K562 (cell line): Measurements from ENCODE around the gene CEBPA. TPM values are rescaled to one million over a fixed set of nuclear protein-coding genes. Genes with fewer than 3 reads are reported as not detected.

Experiments used
- ATAC-seq: fragments of 200-7000 bp; cut with Tn5 transposase; 3 replicates; pipeline ENCODE4 v1.9.1; 2020; ENCODE audit warnings: moderate library complexity
- BruUV-seq: library from RNA; stranded (reverse); fragments of 400-500 nt; replicated peaks from 2 replicates; lab custom pipeline; 2021; lab: Mats Ljungman, UMichigan
- CTCF ChIA-PET: fragments of 300-600 bp; formaldehyde crosslinking; extraction: SDS; loops from one replicate; lab custom pipeline; 2021; ENCODE audit warnings: low intra/inter-chr PET ratio; lab: Yijun Ruan, JAX
- POLR2A ChIA-PET: fragments of 300-600, 350-650 bp; sonication (Branson Sonifier 250); formaldehyde crosslinking; extraction: SDS; loops from one replicate; lab custom pipeline; 2021; ENCODE audit warnings: antibody characterized with exemption, inconsistent platforms; lab: Yijun Ruan, JAX
- DNase-seq, 4 experiments: peaks; one replicate each; pipeline versions ENCODE4 v3.0.0 to v3.0.0-alpha.2; 2011 to 2018; ENCODE audit warnings: low spot score in 3 of 4, mixed read lengths in 3 of 4; ENCODE audit errors: extremely low read depth in 1 of 4
- FAIRE-seq: peaks from 2 replicates; lab custom pipeline; 2011; peaks lifted over from hg19 to GRCh38; lab: Jason Lieb, UNC
- H2AFZ ChIP-seq: 2 replicates; pipeline ENCODE4 v1.6.0; 2011; ENCODE audit warnings: low read depth, low read length, control low read depth, inconsistent platforms
- H3K27ac ChIP-seq: fragments of 200-600 bp; 3 replicates; pipeline ENCODE4 v1.8.0; 2011; ENCODE audit warnings: low read depth, mild to moderate bottlenecking, control low read depth, inconsistent platforms, low read length, moderate library complexity, mixed read lengths; ENCODE audit errors: extremely low read depth
- H3K27me3 ChIP-seq, 2 experiments: fragments of 300-600 bp in 1 of 2; 2 replicates in 1 of 2; 3 replicates in 1 of 2; pipeline versions ENCODE4 v1.6.0 to v1.8.0; 2011; ENCODE audit warnings: inconsistent platforms in 2 of 2, low read length in 2 of 2, mild to moderate bottlenecking in 1 of 2, mixed read lengths in 1 of 2, moderate library complexity in 1 of 2; ENCODE audit not compliant: control insufficient read depth in 2 of 2, insufficient read depth in 2 of 2
- H3K36me3 ChIP-seq: fragments of 300-600 bp; 3 replicates; pipeline ENCODE4 v1.8.0; 2011; ENCODE audit warnings: mild to moderate bottlenecking, low read length, inconsistent platforms; ENCODE audit not compliant: control insufficient read depth, insufficient read depth
- H3K4me1 ChIP-seq, 2 experiments: fragments of 200-600 bp in 1 of 2; replicated peaks in 1 of 2; 2 replicates in 1 of 2; 3 replicates in 1 of 2; pipeline versions ENCODE4 v1.5.1 to v1.8.0; 2011; ENCODE audit warnings: inconsistent platforms in 2 of 2, low read length in 2 of 2, mild to moderate bottlenecking in 1 of 2, mixed read lengths in 1 of 2, moderate library complexity in 1 of 2; ENCODE audit not compliant: control insufficient read depth in 2 of 2, insufficient read depth in 2 of 2
- H3K4me2 ChIP-seq: 2 replicates; pipeline ENCODE4 v1.6.1; 2011; ENCODE audit warnings: low read length, control low read depth, inconsistent platforms, mixed read lengths; ENCODE audit not compliant: insufficient read depth
- H3K4me3 ChIP-seq: fragments of 200-600 bp; sonication (generic), shearing (Covaris generic); 2 replicates; pipeline ENCODE4 v1.5.1; 2016; ENCODE audit warnings: control low read depth, inconsistent platforms
- H3K79me2 ChIP-seq: fragments of 200-600 bp; 3 replicates; pipeline ENCODE4 v1.8.0; 2011; ENCODE audit warnings: low read length, inconsistent platforms; ENCODE audit not compliant: control insufficient read depth, insufficient read depth
- H3K9ac ChIP-seq, 2 experiments: 2 replicates each; pipeline versions ENCODE4 v1.6.0 to v1.6.1; 2011; ENCODE audit warnings: low read depth in 2 of 2, low read length in 2 of 2, control low read depth in 1 of 2, inconsistent platforms in 1 of 2, mild to moderate bottlenecking in 1 of 2, mixed read lengths in 1 of 2; ENCODE audit not compliant: insufficient read depth in 1 of 2
- H3K9me1 ChIP-seq: one replicate; pipeline ENCODE4 v1.6.0; 2011; ENCODE audit warnings: inconsistent platforms, mild to moderate bottlenecking, low read length, moderate library complexity; ENCODE audit not compliant: control insufficient read depth, insufficient read depth
- H3K9me3 ChIP-seq: replicated peaks from 2 replicates; pipeline ENCODE4 v1.5.1; 2011; ENCODE audit warnings: low read depth, low read length, inconsistent platforms; ENCODE audit not compliant: control insufficient read depth, insufficient read depth
- H4K20me1 ChIP-seq: replicated peaks from 2 replicates; pipeline ENCODE4 v1.6.1; 2011; ENCODE audit warnings: low read length, inconsistent platforms, mixed read lengths; ENCODE audit not compliant: control insufficient read depth, insufficient read depth
- CHD1 ChIP-seq: fragments of 200-600 bp; sonication (generic); IDR thresholded peaks from one replicate; pipeline ENCODE4 v1.6.1; 2012; ENCODE audit warnings: mild to moderate bottlenecking, moderate library complexity, low read length, inconsistent platforms
- COPS2 ChIP-seq: fragments of 450-650 bp; conservative IDR thresholded peaks from 2 replicates; pipeline ENCODE4 v1.6.1; 2016; ENCODE audit warnings: mild to moderate bottlenecking, moderate library complexity
- DDX20 ChIP-seq: fragments of 450-650 bp; IDR thresholded peaks from 2 replicates; pipeline ENCODE4 v1.6.1; 2016; ENCODE audit warnings: missing genetic modification characterization, low read depth, mild to moderate bottlenecking, missing compliant biosample characterization, moderate library complexity
- ELK1 ChIP-seq: sonication (generic); formaldehyde crosslinking; IDR thresholded peaks from 2 replicates; pipeline ENCODE4 v1.8.1; 2022; ENCODE audit warnings: missing genetic modification reagents
- GTF2F1 ChIP-seq: IDR thresholded peaks from 2 replicates; pipeline ENCODE4 v1.6.1; 2011; ENCODE audit warnings: low read depth, low read length, improper control_type of control experiment
- MCM2 ChIP-seq: fragments of 450-650 bp; IDR thresholded peaks from 2 replicates; pipeline ENCODE4 v1.6.1; 2017; ENCODE audit warnings: low read depth, mild to moderate bottlenecking
- MLX ChIP-seq, 2 experiments: fragments of 450-650 bp in 1 of 2; sonication (generic) in 1 of 2; formaldehyde crosslinking; conservative IDR thresholded peaks; 2 replicates each; pipeline versions ENCODE4 v1.4.0 to v1.8.1; 2020 to 2022; ENCODE audit warnings: mild to moderate bottlenecking in 1 of 2, missing genetic modification reagents in 1 of 2
- NCOA1 ChIP-seq: fragments of 450-650 bp; IDR thresholded peaks from 2 replicates; pipeline ENCODE4 v1.6.1; 2016; ENCODE audit warnings: low read depth
- NCOA4 ChIP-seq: fragments of 450-650 bp; IDR thresholded peaks from 2 replicates; pipeline ENCODE4 v1.6.1; 2018; ENCODE audit warnings: mild to moderate bottlenecking; ENCODE audit not compliant: partially characterized antibody
- PHTF2 ChIP-seq: fragments of 250-450 bp; sonication (Bioruptor Pico); IDR thresholded peaks from 2 replicates; pipeline ENCODE4 v1.5.0; 2021; ENCODE audit warnings: mild to moderate bottlenecking
- SIX5 ChIP-seq, 2 experiments: IDR thresholded peaks; 2 replicates each; pipeline ENCODE4 v1.6.1; 2011; ENCODE audit warnings: low read length in 2 of 2, borderline replicate concordance in 1 of 2, low read depth in 1 of 2, mild to moderate bottlenecking in 1 of 2, moderate library complexity in 1 of 2; ENCODE audit not compliant: insufficient read depth in 1 of 2
- SMAD3 ChIP-seq: fragments of 450-650 bp; formaldehyde crosslinking; conservative IDR thresholded peaks from 2 replicates; pipeline ENCODE4 v1.4.0; 2020; ENCODE audit warnings: mild to moderate bottlenecking
- TEAD1 ChIP-seq, 2 experiments: fragments of 450-650 bp in 1 of 2; sonication (generic) in 1 of 2; formaldehyde crosslinking; IDR thresholded peaks; 2 replicates each; pipeline versions ENCODE4 v1.4.0 to v1.8.0; 2020 to 2022; ENCODE audit warnings: mild to moderate bottlenecking in 2 of 2, missing genetic modification reagents in 1 of 2
- TFE3 ChIP-seq: fragments of 450-650 bp; formaldehyde crosslinking; IDR thresholded peaks from 2 replicates; pipeline ENCODE4 v1.4.0; 2020; ENCODE audit warnings: mild to moderate bottlenecking, mixed read lengths
- TRIM28 ChIP-seq: fragments of 450-650 bp; IDR thresholded peaks from 2 replicates; pipeline ENCODE4 v1.6.1; 2017
- ZNF121 ChIP-seq: sonication (generic); formaldehyde crosslinking; conservative IDR thresholded peaks from 2 replicates; pipeline ENCODE4 v1.8.0; 2022; ENCODE audit warnings: missing genetic modification reagents
- ZNF134 ChIP-seq: fragments of 250-450 bp; sonication (Bioruptor Pico); conservative IDR thresholded peaks from 2 replicates; pipeline ENCODE4 v1.4.0; 2020
- ZNF197 ChIP-seq: fragments of 200-800 bp; sonication (Bioruptor generic); IDR thresholded peaks from 2 replicates; pipeline ENCODE4 v1.6.1; 2016; ENCODE audit warnings: low read depth, missing genetic modification characterization, missing compliant biosample characterization
- ZNF449 ChIP-seq: fragments of 250-450 bp; sonication (Bioruptor Pico); IDR thresholded peaks from 2 replicates; pipeline ENCODE4 v1.8.0; 2022; ENCODE audit warnings: moderate library complexity, mild to moderate bottlenecking, inconsistent platforms
- WGBS: fragments of 100-300 bp; shearing (Covaris generic); methylation state at CpG from one replicate; pipeline ENCODE4 v1.1.6; 2016; ENCODE audit warnings: low coverage, mixed read lengths; ENCODE audit not compliant: insufficient coverage; ENCODE audit errors: missing lambda C conversion rate; 5-methylcytosine and 5-hydroxymethylcytosine counted together
- in situ Hi-C: fragments of 300-500 bp; cut with MboI; formaldehyde crosslinking; loops from 4 replicates; pipeline ENCODE4 v1.15.0; 2018; ENCODE audit warnings: inconsistent platforms, mixed read lengths
- intact Hi-C: fragments of 100-400 bp; cut with micrococcal nuclease; formaldehyde crosslinking; loops from 2 replicates; pipeline ENCODE4 v1.14.2; 2022
- polyA plus RNA-seq, 8 experiments: library from polyadenylated mRNA; depleted of rRNA in 4 of 8; stranded (reverse) in 5 of 8; unstranded in 3 of 8; fragments of >200 nt; fragmentation: Nextera tagmentation in 2 of 8; fragmentation: Illumina TruSeq in 1 of 8; extraction: Ambion mirVana in 2 of 8; extraction: Trizol in 1 of 8; gene quantifications; 2 replicates each; pipeline versions ENCODE4 v1.2.1 to v1.2.3, GENCODE V29; 2011 to 2014; ENCODE audit warnings: inconsistent platforms in 1 of 8, missing spikeins in 1 of 8
- total RNA-seq, 7 experiments: library from RNA; depleted of rRNA in 6 of 7; stranded (reverse); fragments of >200 nt in 6 of 7; fragmentation: Illumina TruSeq in 2 of 7; extraction: Trizol in 2 of 7; gene quantifications; 2 replicates each; pipeline versions ENCODE4 v1.2.1 to v1.2.3, GENCODE V29; 2011 to 2021; ENCODE audit warnings: low replicate concordance in 1 of 7

The CEBPA gene
- total and polyA plus RNA-seq, 9 of the 15 experiments (the other 6 are each of a cell fraction or from before 2014, with no cell fraction given): 0.03 to 0.59 (median 0.15) TPM; not detected in 2

- Histone ChIP-seq H3K9me1 (no peaks in the 10 kb centered on the region), H3K27ac (no peak overlapping the region), H3K27me3 (peaks cover 2 to 36% of the 10 kb centered on the region in 2 experiments; a peak in 2 of 5 replicates), H2AFZ (no peak overlapping the region), H3K79me2 (no peaks in the 10 kb centered on the region), H3K4me3 (no peak overlapping the region), H3K4me2 (no peak overlapping the region), H3K36me3 (no peaks in the 10 kb centered on the region), H4K20me1 (no peaks in the 10 kb centered on the region), H3K9me3 (peaks cover 3% of the 10 kb centered on the region; the same call in 1 of the 2 replicates), H3K4me1 (peaks cover 0 to 19% of the 10 kb centered on the region in 2 experiments; a peak in 2 of 5 replicates), H3K9ac (no peak overlapping the region)
- intact Hi-C loops (no loop called here), in situ Hi-C loops (no loop called here)
- 2% methylated on average over 17 of the region's 17 CpGs for WGBS
- CTCF ChIA-PET: no interaction called here
- POLR2A ChIA-PET: interaction anchor here (0.7 kb wide), 1 partner anchor 416 kb away, joined by 4 read pairs; no protein-coding TSS in a partner anchor
- no peak for ATAC-seq
- no peak for FAIRE-seq
- BruUV-seq: no TSS peak
- DNase-seq: no peak
- TF ChIP-seq CHD1 (no peak), SMAD3 (CRISPR knock-in tag) (no peak), NCOA1 (no peak), ELK1 (CRISPR knock-in tag) (no peak), DDX20 (no peak), ZNF197 (CRISPR knock-in tag) (no peak), MLX (CRISPR knock-in tag; conservative IDR thresholded peaks at IDR 0.05) (no peak), TEAD1 (CRISPR knock-in tag; IDR thresholded peaks at IDR 0.05) (no peak), TFE3 (CRISPR knock-in tag) (no peak), PHTF2 (CRISPR knock-in tag) (no peak), TRIM28 (no peak), ZNF121 (CRISPR knock-in tag) (no peak), NCOA4 (no peak), GTF2F1 (no peak), COPS2 (no peak), ZNF449 (CRISPR knock-in tag) (no peak), MCM2 (no peak), ZNF134 (CRISPR knock-in tag) (no peak), SIX5 (IDR thresholded peaks at IDR 0.05; ENCODE audit: borderline replicate concordance in 1 of 2, insufficient read depth in 1 of 2, low read depth in 1 of 2, low read length in 2 of 2) (no peak)
Observed at GRCh38 chr19:33251526-33252090, 50.7 kb downstream of the CEBPA start.
